Retinal pigment epithelial cell (primary cell): Measurements from ENCODE around the gene TNFSF4.

ENCODE experiments used
- DNase-seq: peaks from one replicate; pipeline ENCODE4 v3.0.0-alpha.2; 2010; ENCODE audit warnings: low read depth
- H3K4me3 ChIP-seq: 2 replicates; pipeline ENCODE4 v1.5.1; 2011; ENCODE audit warnings: mild to moderate bottlenecking, low read length, control low read depth, moderate library complexity
- TF ChIP-seq, protein P1 (sequence below): conservative IDR thresholded peaks from 2 replicates; pipeline ENCODE4 v1.5.1; 2011; ENCODE audit warnings: low read depth, low read length, control low read depth, inconsistent platforms

The TNFSF4 gene

DNA sequence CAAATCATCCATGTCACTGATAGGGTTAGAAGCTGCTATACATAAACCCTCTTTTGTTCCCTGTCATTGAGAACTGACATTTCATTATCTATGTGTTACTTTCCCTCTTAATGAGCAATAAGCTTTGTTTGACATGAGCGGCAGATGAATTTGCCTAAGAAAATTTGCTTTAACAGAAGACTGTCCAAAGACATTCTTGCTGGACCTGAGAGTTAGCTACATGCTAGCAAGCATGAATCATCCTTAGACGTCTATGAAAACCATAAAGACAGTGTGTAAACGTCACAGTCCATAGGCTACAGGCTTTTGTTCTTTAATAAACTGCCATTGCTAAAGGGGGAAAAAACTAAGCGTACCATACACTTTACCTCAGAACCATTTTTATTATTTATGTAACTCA lies 73.1 kb downstream of the TNFSF4 start:
- TF ChIP-seq, protein P1, sequence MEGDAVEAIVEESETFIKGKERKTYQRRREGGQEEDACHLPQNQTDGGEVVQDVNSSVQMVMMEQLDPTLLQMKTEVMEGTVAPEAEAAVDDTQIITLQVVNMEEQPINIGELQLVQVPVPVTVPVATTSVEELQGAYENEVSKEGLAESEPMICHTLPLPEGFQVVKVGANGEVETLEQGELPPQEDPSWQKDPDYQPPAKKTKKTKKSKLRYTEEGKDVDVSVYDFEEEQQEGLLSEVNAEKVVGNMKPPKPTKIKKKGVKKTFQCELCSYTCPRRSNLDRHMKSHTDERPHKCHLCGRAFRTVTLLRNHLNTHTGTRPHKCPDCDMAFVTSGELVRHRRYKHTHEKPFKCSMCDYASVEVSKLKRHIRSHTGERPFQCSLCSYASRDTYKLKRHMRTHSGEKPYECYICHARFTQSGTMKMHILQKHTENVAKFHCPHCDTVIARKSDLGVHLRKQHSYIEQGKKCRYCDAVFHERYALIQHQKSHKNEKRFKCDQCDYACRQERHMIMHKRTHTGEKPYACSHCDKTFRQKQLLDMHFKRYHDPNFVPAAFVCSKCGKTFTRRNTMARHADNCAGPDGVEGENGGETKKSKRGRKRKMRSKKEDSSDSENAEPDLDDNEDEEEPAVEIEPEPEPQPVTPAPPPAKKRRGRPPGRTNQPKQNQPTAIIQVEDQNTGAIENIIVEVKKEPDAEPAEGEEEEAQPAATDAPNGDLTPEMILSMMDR = no peak
- H3K4me3 ChIP-seq = no peak overlapping the region
- no peak for DNase-seq
